Stimulated activated CD8-positive, alpha-beta memory T cell treated with anti-CD3 and anti-CD28 coated beads, Interleukin-7, amount 100 ng/mL, for 4 hours (primary cell): Measurements from ENCODE around the gene PCDH9.
"Not testable (repeated sequence)": the region's sequence is repeated elsewhere in the genome, so short reads cannot be mapped to it uniquely, and the experiment has no call there.

Source experiments
- DNase-seq, 2 donors: peaks; one replicate each; pipeline ENCODE4 v3.0.0-alpha.2; 2020; ENCODE audit warnings: low read depth in 2 of 2

Gene PCDH9

GRCh38 chr13:66273011-66273410 lies 957.1 kb downstream of the PCDH9 start:
- no peak for DNase-seq

- DNase-seq = no peak
These were observed 963.4 kb downstream of the PCDH9 start for GRCh38 chr13:66266761-66267160.

GRCh38 chr13:66266348-66266747 lies 963.8 kb downstream of the PCDH9 start:
- no peak for DNase-seq

GRCh38 chr13:66265371-66265770 lies 964.8 kb downstream of the PCDH9 start:
- DNase-seq = no peak

- DNase-seq = no peak
These were observed 965.2 kb downstream of the PCDH9 start for GRCh38 chr13:66264971-66265370.

GRCh38 chr13:66262330-66262729 lies 967.8 kb downstream of the PCDH9 start:
- DNase-seq = no peak

- not testable (repeated sequence) for DNase-seq
These were observed 970.7 kb downstream of the PCDH9 start for GRCh38 chr13:66259426-66259825.
